ENCODE data around the gene STRN3. TPM values are rescaled to one million over a fixed set of nuclear protein-coding genes. Genes with fewer than 3 reads are reported as not detected.
"Not testable (repeated sequence)": the region's sequence is repeated elsewhere in the genome, so short reads cannot be mapped to it uniquely, and the experiment has no call there.

The STRN3 gene
- total RNA-seq, 3 donors from 2014 or later = 46.0 to 61.9 (median 46.3) TPM

DNA sequence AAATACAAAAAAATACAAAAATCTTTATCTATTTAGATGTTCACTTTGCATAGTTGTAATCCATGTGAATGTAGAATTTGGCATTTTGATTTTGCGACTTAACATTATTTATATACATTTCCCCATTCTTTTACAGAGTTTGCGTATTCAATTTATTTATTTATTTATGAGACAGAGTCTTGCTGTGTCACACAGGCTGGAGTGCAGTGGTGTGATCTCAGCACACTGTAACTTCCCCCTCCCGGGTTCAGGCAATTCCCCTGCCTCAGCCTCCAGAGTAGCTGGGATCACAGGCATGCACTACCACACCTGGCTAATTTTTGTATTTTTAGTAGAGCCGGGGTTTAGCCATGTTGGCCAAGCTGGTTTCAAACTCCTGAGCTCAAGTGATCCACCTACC lies 25.3 kb upstream of the STRN3 start:
- Histone ChIP-seq H3K36me3 (ENCODE audit: low read depth) (no peaks in the 10 kb centered on the region), H3K4me1 (ENCODE audit: low read depth) (no peaks in the 10 kb centered on the region), H3K9me3 (no peaks in the 10 kb centered on the region), H3K4me3 (no peak overlapping the region)
- intact Hi-C loops (cut with DNase I, micrococcal nuclease) = no loop called here
- TF ChIP-seq, protein P1, sequence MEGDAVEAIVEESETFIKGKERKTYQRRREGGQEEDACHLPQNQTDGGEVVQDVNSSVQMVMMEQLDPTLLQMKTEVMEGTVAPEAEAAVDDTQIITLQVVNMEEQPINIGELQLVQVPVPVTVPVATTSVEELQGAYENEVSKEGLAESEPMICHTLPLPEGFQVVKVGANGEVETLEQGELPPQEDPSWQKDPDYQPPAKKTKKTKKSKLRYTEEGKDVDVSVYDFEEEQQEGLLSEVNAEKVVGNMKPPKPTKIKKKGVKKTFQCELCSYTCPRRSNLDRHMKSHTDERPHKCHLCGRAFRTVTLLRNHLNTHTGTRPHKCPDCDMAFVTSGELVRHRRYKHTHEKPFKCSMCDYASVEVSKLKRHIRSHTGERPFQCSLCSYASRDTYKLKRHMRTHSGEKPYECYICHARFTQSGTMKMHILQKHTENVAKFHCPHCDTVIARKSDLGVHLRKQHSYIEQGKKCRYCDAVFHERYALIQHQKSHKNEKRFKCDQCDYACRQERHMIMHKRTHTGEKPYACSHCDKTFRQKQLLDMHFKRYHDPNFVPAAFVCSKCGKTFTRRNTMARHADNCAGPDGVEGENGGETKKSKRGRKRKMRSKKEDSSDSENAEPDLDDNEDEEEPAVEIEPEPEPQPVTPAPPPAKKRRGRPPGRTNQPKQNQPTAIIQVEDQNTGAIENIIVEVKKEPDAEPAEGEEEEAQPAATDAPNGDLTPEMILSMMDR (IDR thresholded peaks at IDR 0.05) = no peak
- DNase-seq (no peak), ATAC-seq (no peak)

DNA sequence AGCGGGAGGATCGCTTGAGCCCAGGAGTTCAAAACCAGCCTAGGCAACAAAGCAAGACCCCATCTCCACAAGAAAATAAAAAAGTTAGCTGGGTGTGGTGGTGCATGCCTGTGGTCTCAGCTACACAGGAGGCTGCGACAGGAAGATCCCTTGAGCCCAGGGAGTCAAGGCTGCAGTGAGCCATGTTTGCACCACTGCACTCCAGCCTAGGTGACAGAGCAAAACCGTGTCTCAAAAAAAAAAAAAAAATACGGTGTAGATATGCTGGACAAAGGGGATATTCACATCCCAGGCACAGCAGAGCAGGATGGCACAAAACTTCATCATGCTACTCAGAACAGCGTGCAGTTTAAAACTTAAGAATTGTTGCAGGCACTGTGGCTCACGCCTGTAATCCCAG lies 24.8 kb upstream of the STRN3 start:
- TF ChIP-seq, protein P1 (IDR thresholded peaks at IDR 0.05) = no peak
- ATAC-seq = no peak
- no peaks in the 10 kb centered on the region for H3K4me1 ChIP-seq (ENCODE audit: low read depth)
- no peak overlapping the region for H3K4me3 ChIP-seq
- H3K36me3 ChIP-seq (ENCODE audit: low read depth) = no peaks in the 10 kb centered on the region
- intact Hi-C loops (cut with DNase I, micrococcal nuclease) = no loop called here
- no peak for DNase-seq
- H3K9me3 ChIP-seq = no peaks in the 10 kb centered on the region

DNA sequence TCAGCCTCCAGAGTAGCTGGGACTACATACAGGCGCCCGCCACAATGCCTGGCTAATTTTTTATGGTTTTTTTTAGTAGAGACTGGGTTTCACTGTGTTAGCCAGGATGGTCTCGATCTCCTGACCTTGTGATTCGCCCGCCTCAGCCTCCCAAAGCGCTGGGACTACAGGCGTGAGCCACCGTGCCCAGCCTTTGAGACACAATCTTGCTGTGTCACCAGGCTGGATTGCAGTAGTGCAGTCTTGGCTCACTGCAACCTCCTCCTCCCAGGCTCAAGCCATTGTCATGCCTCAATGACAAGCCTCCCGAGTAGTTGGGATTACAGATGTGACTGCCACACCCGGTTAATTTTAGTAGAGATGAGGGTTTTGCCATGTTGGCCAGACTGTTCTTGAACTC lies 21.3 kb upstream of the STRN3 start:
- DNase-seq (no peak), ATAC-seq (no peak)
- Histone ChIP-seq H3K4me1 (ENCODE audit: low read depth) (no peaks in the 10 kb centered on the region), H3K36me3 (ENCODE audit: low read depth) (no peaks in the 10 kb centered on the region), H3K9me3 (no peaks in the 10 kb centered on the region), H3K4me3 (no peak overlapping the region)
- intact Hi-C loops (cut with DNase I, micrococcal nuclease) = no loop called here
- TF ChIP-seq, protein P1 (IDR thresholded peaks at IDR 0.05) = no peak

DNA sequence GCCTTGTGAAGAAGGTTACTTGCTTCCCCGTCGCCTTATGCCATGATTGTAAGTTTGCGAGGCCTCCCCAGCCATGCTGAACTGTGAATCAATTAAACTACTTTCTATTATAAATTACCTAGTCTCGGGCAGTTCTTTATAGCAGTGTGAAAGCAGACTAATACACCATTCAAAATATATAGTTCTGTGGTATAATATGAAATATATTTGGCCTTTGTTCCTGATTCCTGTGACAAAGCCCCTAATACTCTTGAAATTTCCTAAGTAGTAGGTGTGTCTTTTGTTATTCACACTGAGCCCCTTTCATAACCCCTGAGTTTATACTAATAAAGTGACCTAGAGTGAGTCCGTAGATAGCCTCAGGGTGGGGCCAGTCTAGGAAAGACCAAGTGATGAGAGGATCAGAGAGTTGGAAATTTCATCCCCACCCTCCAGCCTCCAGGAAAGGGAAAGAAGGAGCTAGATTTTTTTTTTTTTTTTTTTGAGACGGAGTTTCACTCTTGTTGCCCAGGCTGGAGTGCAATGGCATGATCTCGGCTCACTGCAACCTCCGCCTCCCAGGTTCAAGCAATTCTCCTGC lies 19.4 kb upstream of the STRN3 start:
- TF ChIP-seq, protein P1 (IDR thresholded peaks at IDR 0.05) = no peak
- DNase-seq (no peak), ATAC-seq (no peak)
- no peaks in the 10 kb centered on the region for H3K4me1 ChIP-seq (ENCODE audit: low read depth)
- no peaks in the 10 kb centered on the region for H3K9me3 ChIP-seq
- intact Hi-C loops (cut with DNase I, micrococcal nuclease) = no loop called here
- no peaks in the 10 kb centered on the region for H3K36me3 ChIP-seq (ENCODE audit: low read depth)
- H3K4me3 ChIP-seq = no peak overlapping the region

DNA sequence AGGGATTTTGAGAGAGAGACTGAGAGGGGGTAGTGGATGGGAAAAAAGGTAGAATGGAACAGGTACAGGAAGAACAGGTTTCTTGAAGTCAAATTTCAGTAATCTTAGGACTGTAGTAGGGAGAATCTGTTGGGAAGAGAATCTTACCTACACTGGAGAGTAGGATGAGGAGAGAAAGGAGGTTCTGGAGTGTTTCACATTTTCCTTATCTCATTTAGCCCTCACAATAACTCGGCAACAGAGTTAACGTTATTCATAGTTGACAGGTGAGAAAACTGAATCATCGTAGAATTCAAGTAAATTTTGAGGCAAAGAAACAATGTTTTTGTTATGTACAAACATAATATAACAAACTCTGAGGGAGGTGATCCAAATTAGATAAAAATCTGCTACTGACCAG lies 17.2 kb upstream of the STRN3 start:
- H3K4me1 ChIP-seq (ENCODE audit: low read depth) = no peaks in the 10 kb centered on the region
- intact Hi-C loops (cut with DNase I, micrococcal nuclease) = no loop called here
- no peak overlapping the region for H3K4me3 ChIP-seq
- TF ChIP-seq, protein P1 (IDR thresholded peaks at IDR 0.05) = no peak
- DNase-seq (no peak), ATAC-seq (no peak)
- H3K36me3 ChIP-seq (ENCODE audit: low read depth) = no peaks in the 10 kb centered on the region
- no peaks in the 10 kb centered on the region for H3K9me3 ChIP-seq

DNA sequence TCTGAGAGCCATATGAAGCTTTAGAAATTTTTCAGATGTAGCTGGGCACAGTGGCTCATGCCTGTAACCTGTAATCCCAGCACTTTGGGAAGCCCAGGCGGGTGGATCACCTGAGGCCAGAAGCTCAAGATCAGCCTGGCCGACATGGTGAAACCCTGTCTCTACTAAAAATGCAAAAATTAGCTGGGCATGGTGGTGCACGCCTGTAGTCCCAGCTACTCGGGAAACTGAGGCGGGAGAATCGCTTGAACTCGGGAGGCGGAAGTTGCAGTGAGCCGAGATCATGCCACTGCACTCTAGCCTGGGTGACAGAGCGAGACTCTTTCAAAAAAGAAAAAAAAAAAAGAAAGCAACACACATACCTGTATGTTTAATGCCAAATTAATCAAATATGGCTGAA lies 16.7 kb upstream of the STRN3 start:
- H3K4me1 ChIP-seq (ENCODE audit: low read depth); intact Hi-C loops (cut with DNase I, micrococcal nuclease); H3K36me3 ChIP-seq (ENCODE audit: low read depth); H3K9me3 ChIP-seq; H3K4me3 ChIP-seq; DNase-seq; ATAC-seq: not testable (repeated sequence)

Data from mucosa of descending colon (tissue), 3 donors.